SK-N-SH (cell line): ENCODE data around the gene TMEM132D.

Experiments used
- CTCF ChIP-seq: fragments of 200-600 bp; sonication (generic); IDR thresholded peaks from 2 replicates; pipeline ENCODE4 v1.6.1; 2017; ENCODE audit warnings: antibody characterized with exemption, mild to moderate bottlenecking, moderate library complexity
- ELF1 ChIP-seq: IDR thresholded peaks from 2 replicates; pipeline ENCODE4 v1.4.0; 2012
- EZH2phosphoT487 ChIP-seq: fragments of 200-600 bp; sonication (generic); IDR thresholded peaks from 2 replicates; pipeline ENCODE4 v1.6.1; 2017; ENCODE audit warnings: low read depth, mixed run types, mild to moderate bottlenecking, antibody characterized with exemption, moderate library complexity, borderline replicate concordance
- GATA2 ChIP-seq: sonication (generic); formaldehyde crosslinking; IDR thresholded peaks from 2 replicates; pipeline ENCODE4 v1.5.0; 2020; ENCODE audit warnings: mild to moderate bottlenecking, missing genetic modification reagents
- IRF3 ChIP-seq: fragments of 150-350 bp; IDR thresholded peaks from 2 replicates; pipeline ENCODE4 v1.6.1; 2016; ENCODE audit warnings: mild to moderate bottlenecking, low read depth, low read length
- POLR2AphosphoS5 ChIP-seq: IDR thresholded peaks from 2 replicates; pipeline ENCODE4 v1.6.1; 2012; ENCODE audit warnings: low read depth, low read length
- REST ChIP-seq: IDR thresholded peaks from 2 replicates; pipeline ENCODE4 v1.6.1; 2012; ENCODE audit warnings: mild to moderate bottlenecking, low read depth, low read length, moderate library complexity
- RFX5 ChIP-seq: IDR thresholded peaks from 2 replicates; pipeline ENCODE4 v1.6.1; 2012; ENCODE audit warnings: mild to moderate bottlenecking, improper control_type of control experiment, low read length
- SIN3A ChIP-seq: IDR thresholded peaks from 2 replicates; pipeline ENCODE4 v1.6.1; 2012; ENCODE audit warnings: low read depth, mild to moderate bottlenecking, low read length, moderate library complexity, borderline replicate concordance
- TAF1 ChIP-seq: IDR thresholded peaks from 2 replicates; pipeline ENCODE4 v1.6.1; 2012; ENCODE audit warnings: low read depth, mild to moderate bottlenecking, low read length, moderate library complexity, borderline replicate concordance
- TCF12 ChIP-seq: IDR thresholded peaks from 2 replicates; pipeline ENCODE4 v1.4.0; 2012
- TEAD4 ChIP-seq: IDR thresholded peaks from 2 replicates; pipeline ENCODE4 v1.4.0; 2012; ENCODE audit warnings: mild to moderate bottlenecking, borderline replicate concordance; ENCODE audit not compliant: insufficient read depth
- USF2 ChIP-seq: fragments of 150-350 bp; IDR thresholded peaks from 2 replicates; pipeline ENCODE4 v1.6.1; 2017; ENCODE audit warnings: antibody characterized with exemption, low read length, low read depth, borderline replicate concordance
- ZBTB33 ChIP-seq: IDR thresholded peaks from 2 replicates; pipeline ENCODE4 v1.4.0; 2012; ENCODE audit warnings: low read depth, borderline replicate concordance

- TF ChIP-seq CTCF = no peak
- TF ChIP-seq TCF12 = no peak
- TF ChIP-seq EZH2phosphoT487 = no peak
- no peak for TF ChIP-seq TEAD4
- no peak for TF ChIP-seq POLR2AphosphoS5
- TF ChIP-seq USF2 = no peak
- TF ChIP-seq TAF1 = no peak
- no peak for TF ChIP-seq IRF3
- no peak for TF ChIP-seq RFX5
- TF ChIP-seq SIN3A = no peak
- TF ChIP-seq REST = no peak
- no peak for TF ChIP-seq ELF1
- no peak for TF ChIP-seq ZBTB33
- no peak for TF ChIP-seq GATA2 (CRISPR knock-in tag)
Measured at GRCh38 chr12:129807136-129807535, 96.7 kb downstream of the TMEM132D start.
